ENCODE data around the gene SRRM2.

The SRRM2 gene

DNA sequence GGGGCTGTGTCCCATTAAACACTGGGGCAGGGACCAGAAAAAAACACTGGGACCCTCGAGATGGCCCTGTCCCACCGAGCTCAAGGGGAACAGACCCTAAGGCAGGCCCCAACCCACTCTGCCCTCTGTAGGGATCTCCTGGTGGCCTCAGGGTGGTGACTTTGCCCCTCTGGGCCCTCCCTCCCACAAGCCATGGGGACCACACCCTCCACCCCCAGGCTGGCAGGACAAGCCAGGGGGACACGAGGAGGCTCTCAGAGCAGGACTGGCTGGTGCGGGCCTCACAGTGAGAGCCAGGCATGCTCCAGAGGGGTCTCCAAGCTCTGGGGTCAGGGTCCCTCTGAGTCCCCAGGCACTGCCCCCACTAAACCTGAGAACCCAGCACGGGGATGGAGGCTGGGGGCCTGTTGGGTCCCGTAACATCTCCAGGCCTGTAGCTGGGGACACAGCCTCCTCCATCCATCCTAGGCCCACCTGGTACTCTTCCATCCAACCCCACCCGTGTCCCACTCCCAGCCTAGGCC, 14.5 kb upstream of the SRRM2 start:
- Histone ChIP-seq H3K27ac (ENCODE audit: low read depth, low read length) (no peak overlapping the region), H3K9me3 (ENCODE audit: control insufficient read depth in 5 of 5, low read length in 5 of 5) (no peaks in the 10 kb centered on the region), H3K4me1 (ENCODE audit: control insufficient read depth in 5 of 5, insufficient read depth in 5 of 5, low read length in 5 of 5) (no peaks in the 10 kb centered on the region), H3K4me3 (ENCODE audit: low read depth in 1 of 5, low read length in 5 of 5) (no peak overlapping the region), H3K27me3 (ENCODE audit: control insufficient read depth in 5 of 5, insufficient read depth in 4 of 5, low read length in 5 of 5) (peaks cover 19 to 39% (median 27%) of the 10 kb centered on the region in 5 donors), H3K36me3 (ENCODE audit: control insufficient read depth in 5 of 5, insufficient read depth in 5 of 5, low read length in 5 of 5) (no peaks in the 10 kb centered on the region), H3K9ac (ENCODE audit: low read length in 5 of 5) (no peak overlapping the region)

DNA sequence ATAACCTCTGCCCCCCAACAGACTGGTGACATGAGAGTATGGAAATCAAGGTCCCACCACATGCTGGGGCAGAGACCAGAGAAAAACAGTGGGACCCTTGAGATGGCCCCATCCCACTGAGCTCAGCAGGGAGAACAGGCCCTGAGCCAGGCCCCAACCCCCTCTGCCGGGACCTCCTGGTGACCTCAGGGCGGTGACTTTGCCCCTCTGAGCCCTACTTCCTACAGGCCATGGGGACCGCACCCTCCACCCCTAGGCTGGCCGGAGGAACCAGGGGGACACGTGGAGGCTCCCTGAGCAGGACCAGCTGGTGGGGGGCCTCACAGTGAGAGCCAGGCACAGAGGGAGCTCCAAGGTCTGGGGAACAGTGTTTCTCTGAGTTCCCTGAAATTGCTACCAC, 13.8 kb upstream of the SRRM2 start:
- H3K27ac ChIP-seq (ENCODE audit: low read depth, low read length), result no peak overlapping the region
- peaks cover 19 to 39% (median 30%) of the 10 kb centered on the region in 5 donors for H3K27me3 ChIP-seq (ENCODE audit: control insufficient read depth in 5 of 5, insufficient read depth in 4 of 5, low read length in 5 of 5)
- no peaks in the 10 kb centered on the region for H3K9me3 ChIP-seq (ENCODE audit: control insufficient read depth in 5 of 5, low read length in 5 of 5)
- H3K36me3 ChIP-seq (ENCODE audit: control insufficient read depth in 5 of 5, insufficient read depth in 5 of 5, low read length in 5 of 5), result no peaks in the 10 kb centered on the region
- no peak overlapping the region for H3K9ac ChIP-seq (ENCODE audit: low read length in 5 of 5)
- no peak overlapping the region for H3K4me3 ChIP-seq (ENCODE audit: low read depth in 1 of 5, low read length in 5 of 5)
- H3K4me1 ChIP-seq (ENCODE audit: control insufficient read depth in 5 of 5, insufficient read depth in 5 of 5, low read length in 5 of 5), result no peaks in the 10 kb centered on the region

DNA sequence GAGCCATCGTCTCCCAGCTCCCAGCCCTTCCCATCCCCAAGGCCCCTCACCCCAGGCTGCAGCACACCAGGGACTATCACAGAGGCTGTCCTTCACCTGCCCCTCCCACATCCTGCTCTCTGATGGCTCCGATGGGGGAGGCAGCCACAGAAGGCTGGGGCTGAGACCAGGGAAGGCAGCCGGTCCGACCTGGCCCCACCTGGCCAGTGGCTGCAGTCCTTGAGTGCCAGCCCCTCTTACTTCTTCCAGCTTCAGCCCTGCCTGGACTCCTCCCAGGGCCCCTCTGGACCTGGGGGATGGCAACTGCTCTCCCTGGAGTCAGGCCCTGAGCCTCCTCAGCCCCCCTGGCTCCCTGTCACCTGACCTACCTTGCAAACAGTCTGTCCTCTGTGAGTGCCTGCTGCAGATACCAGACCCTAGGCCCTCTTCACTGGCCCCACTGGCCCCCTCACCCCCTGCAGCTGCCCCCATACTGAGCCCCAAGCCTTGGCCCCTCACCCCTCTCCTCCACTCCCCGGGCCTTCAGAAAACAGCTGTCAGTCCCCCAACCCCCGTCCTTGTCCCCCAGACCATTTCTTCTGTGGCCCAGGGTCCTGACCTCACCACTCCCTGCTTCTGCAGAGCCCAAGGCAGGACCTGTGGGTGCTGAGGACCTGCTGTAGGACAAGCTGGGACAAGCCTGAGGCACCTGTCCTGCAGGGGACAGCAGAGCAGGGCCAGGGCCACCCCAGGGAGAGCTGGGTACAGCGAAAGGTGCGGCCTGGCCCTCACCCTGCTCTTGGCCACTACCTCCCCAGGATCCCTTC, 12.6 kb upstream of the SRRM2 start:
- Histone ChIP-seq H3K36me3 (ENCODE audit: control insufficient read depth in 5 of 5, insufficient read depth in 5 of 5, low read length in 5 of 5) (no peaks in the 10 kb centered on the region), H3K4me1 (ENCODE audit: control insufficient read depth in 5 of 5, insufficient read depth in 5 of 5, low read length in 5 of 5) (no peaks in the 10 kb centered on the region), H3K9me3 (ENCODE audit: control insufficient read depth in 5 of 5, low read length in 5 of 5) (no peaks in the 10 kb centered on the region), H3K4me3 (ENCODE audit: low read depth in 1 of 5, low read length in 5 of 5) (no peak overlapping the region), H3K27me3 (ENCODE audit: control insufficient read depth in 5 of 5, insufficient read depth in 4 of 5, low read length in 5 of 5) (peaks cover 19 to 39% (median 30%) of the 10 kb centered on the region in 5 donors), H3K9ac (ENCODE audit: low read length in 5 of 5) (no peak overlapping the region), H3K27ac (ENCODE audit: low read depth, low read length) (no peak overlapping the region)

DNA sequence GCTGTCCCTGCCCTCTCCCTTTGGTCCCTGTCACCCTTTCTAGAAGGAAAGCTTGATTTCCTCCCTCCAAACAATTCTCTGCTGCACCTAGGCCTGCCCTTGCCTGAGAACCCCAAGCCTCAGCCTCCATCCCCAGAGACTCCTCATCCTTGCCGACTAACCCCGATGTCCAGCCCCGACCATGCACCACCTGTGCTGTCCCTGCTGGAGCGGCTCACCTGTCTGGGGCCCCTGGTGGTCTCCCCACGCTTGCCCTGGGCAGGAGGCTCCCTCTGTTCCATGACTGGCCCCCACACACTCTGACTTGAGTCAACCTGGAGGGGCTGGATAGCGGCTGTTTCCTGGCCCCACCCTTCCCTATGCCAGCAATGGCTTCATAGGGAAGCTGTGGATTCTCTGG, 12.0 kb upstream of the SRRM2 start:
- Histone ChIP-seq H3K9ac (ENCODE audit: low read length in 5 of 5) (no peak overlapping the region), H3K4me3 (ENCODE audit: low read depth in 1 of 5, low read length in 5 of 5) (no peak overlapping the region)

DNA sequence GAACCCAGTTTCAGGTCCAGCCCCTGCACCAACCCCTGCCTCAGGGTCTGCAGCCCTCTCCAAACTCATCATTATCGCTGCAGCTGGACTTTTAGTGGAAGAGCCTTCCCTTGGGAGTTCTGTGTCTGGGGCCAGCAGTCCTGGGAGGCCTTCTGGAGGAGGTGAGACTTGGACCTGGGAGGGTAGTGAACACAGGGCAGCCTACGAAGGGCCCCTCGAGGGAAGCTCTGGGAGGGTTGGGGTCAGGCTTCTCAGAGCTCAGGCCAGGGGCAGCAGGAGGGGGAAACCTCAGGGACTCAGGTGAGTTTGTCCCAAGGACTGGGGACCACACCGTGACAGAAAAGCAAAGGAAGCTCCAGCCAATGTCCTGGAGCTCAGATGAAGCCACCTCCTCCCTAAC, 11.3 kb upstream of the SRRM2 start:
- H3K27ac ChIP-seq (ENCODE audit: low read depth, low read length), result no peak overlapping the region
- H3K36me3 ChIP-seq (ENCODE audit: control insufficient read depth in 5 of 5, insufficient read depth in 5 of 5, low read length in 5 of 5), result no peaks in the 10 kb centered on the region
- H3K27me3 ChIP-seq (ENCODE audit: control insufficient read depth in 5 of 5, insufficient read depth in 4 of 5, low read length in 5 of 5), result peaks cover 19 to 47% (median 29%) of the 10 kb centered on the region in 5 donors

More for the DNA sequence above, 12.0 kb upstream of the SRRM2 start:
- H3K9me3 ChIP-seq (ENCODE audit: control insufficient read depth in 5 of 5, low read length in 5 of 5), result no peaks in the 10 kb centered on the region
- no peaks in the 10 kb centered on the region for H3K4me1 ChIP-seq (ENCODE audit: control insufficient read depth in 5 of 5, insufficient read depth in 5 of 5, low read length in 5 of 5)
- H3K36me3 ChIP-seq (ENCODE audit: control insufficient read depth in 5 of 5, insufficient read depth in 5 of 5, low read length in 5 of 5), result no peaks in the 10 kb centered on the region
- no peak overlapping the region for H3K27ac ChIP-seq (ENCODE audit: low read depth, low read length)
- H3K27me3 ChIP-seq (ENCODE audit: control insufficient read depth in 5 of 5, insufficient read depth in 4 of 5, low read length in 5 of 5), result peaks cover 19 to 45% (median 30%) of the 10 kb centered on the region in 5 donors

DNA sequence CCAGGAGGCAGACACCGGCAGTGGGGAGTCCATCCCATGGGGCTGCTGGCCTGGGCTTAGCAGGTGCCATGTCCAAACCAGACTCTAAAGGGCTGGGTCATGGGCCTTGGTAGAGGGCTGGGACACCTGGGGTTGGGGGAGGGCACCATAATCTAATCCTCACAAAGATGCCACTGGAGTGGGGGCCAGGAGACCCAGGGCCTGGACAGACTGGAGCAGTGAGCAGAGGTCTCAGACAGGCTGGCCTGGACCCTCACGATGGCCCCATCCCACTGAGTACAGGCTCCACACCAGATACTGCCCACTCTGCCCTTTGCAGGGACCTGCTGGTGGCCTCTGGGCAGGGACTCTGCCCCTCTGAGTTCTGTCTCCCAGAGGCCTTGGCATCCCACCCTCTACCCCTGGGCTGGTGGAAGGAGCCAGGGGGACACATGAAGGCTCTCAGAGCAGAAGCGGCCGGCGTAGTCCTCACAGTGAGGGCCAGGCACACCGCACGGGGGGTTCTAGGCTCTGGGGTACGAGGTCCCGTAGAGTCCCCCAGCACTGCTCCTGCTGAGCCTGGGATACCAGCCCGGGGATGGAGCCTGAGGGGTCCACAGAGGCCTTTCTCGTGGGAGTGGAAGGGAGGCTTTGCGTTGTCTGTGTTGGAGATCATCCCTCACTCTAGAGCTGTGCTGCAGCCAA, 10.0 kb upstream of the SRRM2 start:
- no peaks in the 10 kb centered on the region for H3K9me3 ChIP-seq (ENCODE audit: control insufficient read depth in 5 of 5, low read length in 5 of 5)
- no peaks in the 10 kb centered on the region for H3K36me3 ChIP-seq (ENCODE audit: control insufficient read depth in 5 of 5, insufficient read depth in 5 of 5, low read length in 5 of 5)
- no peak overlapping the region for H3K27ac ChIP-seq (ENCODE audit: low read depth, low read length)
- H3K4me3 ChIP-seq (ENCODE audit: low read depth in 1 of 5, low read length in 5 of 5), result no peak overlapping the region
- peaks cover 15 to 37% (median 22%) of the 10 kb centered on the region in 5 donors for H3K27me3 ChIP-seq (ENCODE audit: control insufficient read depth in 5 of 5, insufficient read depth in 4 of 5, low read length in 5 of 5)
- no peak overlapping the region for H3K9ac ChIP-seq (ENCODE audit: low read length in 5 of 5)
- H3K4me1 ChIP-seq (ENCODE audit: control insufficient read depth in 5 of 5, insufficient read depth in 5 of 5, low read length in 5 of 5), result no peaks in the 10 kb centered on the region

More for the DNA sequence above, 11.3 kb upstream of the SRRM2 start:
- H3K4me3 ChIP-seq (ENCODE audit: low read depth in 1 of 5, low read length in 5 of 5), result no peak overlapping the region
- no peaks in the 10 kb centered on the region for H3K9me3 ChIP-seq (ENCODE audit: control insufficient read depth in 5 of 5, low read length in 5 of 5)
- no peak overlapping the region for H3K9ac ChIP-seq (ENCODE audit: low read length in 5 of 5)
- no peaks in the 10 kb centered on the region for H3K4me1 ChIP-seq (ENCODE audit: control insufficient read depth in 5 of 5, insufficient read depth in 5 of 5, low read length in 5 of 5)

DNA sequence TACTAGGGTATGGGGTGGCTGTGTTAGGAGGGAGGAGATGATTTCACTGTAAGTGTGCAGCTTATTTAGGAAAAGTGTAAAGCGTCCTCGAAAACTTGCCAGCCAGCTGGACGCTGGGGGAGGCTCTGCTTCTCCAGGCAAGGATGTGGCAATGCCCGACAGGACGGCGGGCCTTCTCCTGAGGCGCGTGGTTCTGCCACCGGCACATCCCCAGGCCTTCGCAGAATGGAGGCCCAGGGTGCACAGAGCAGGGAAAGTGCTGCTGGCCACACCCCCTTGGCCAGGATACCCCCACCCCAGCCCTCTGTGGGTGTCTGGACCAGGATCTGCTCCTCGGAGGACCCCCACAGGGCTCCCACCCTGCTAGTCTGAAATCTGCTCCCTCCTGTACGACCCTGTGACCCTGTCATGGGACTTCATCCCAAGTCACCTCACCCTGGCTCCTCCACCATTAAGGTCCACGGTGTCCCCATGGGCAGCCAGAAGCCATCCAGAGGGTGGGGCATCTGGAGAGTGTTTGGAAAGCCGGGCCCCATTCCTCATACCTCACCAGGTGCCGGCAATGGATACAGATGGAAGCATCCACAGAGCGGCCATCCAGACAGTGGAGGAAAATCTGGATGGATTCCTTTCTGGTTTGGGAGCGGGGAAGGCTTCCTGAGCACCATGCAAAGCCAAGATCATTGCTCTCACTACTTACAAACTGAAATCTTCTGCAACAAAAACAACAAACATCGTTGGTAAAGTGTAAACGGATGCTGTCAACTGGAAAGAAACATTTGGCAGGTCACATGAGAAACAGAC, 9.2 kb upstream of the SRRM2 start:
- H3K27me3 ChIP-seq (ENCODE audit: control insufficient read depth in 5 of 5, insufficient read depth in 4 of 5, low read length in 5 of 5), result peaks cover 10 to 30% (median 16%) of the 10 kb centered on the region in 5 donors

DNA sequence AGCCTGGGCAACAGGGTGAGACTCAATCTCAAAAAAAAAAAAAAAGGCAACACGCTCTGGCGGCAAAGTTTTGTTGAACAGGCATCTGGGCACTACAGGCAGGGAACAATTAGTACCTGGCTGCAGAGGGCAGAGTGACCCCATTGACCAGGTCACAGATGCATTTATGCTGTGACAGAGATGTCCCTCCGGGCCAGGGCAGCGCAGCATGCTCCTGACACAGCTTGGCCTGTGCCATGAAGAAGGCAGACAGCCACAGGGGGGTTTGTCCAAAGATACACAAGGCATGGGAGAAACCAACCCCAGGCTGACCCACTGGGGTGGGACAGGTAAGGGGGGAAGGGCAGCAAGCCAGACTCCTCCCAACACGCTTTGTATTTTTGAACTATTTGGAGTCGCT, 7.7 kb upstream of the SRRM2 start:
- Histone ChIP-seq H3K9ac (ENCODE audit: low read length in 5 of 5) (no peak overlapping the region), H3K4me1 (ENCODE audit: control insufficient read depth in 5 of 5, insufficient read depth in 5 of 5, low read length in 5 of 5) (no peaks in the 10 kb centered on the region), H3K36me3 (ENCODE audit: control insufficient read depth in 5 of 5, insufficient read depth in 5 of 5, low read length in 5 of 5) (no peaks in the 10 kb centered on the region), H3K9me3 (ENCODE audit: control insufficient read depth in 5 of 5, low read length in 5 of 5) (no peaks in the 10 kb centered on the region), H3K4me3 (ENCODE audit: low read depth in 1 of 5, low read length in 5 of 5) (no peak overlapping the region), H3K27me3 (ENCODE audit: control insufficient read depth in 5 of 5, insufficient read depth in 4 of 5, low read length in 5 of 5) (peaks cover 1 to 19% (median 3%) of the 10 kb centered on the region in 5 donors), H3K27ac (ENCODE audit: low read depth, low read length) (no peak overlapping the region)

More for the DNA sequence above, 9.2 kb upstream of the SRRM2 start:
- Histone ChIP-seq H3K4me1 (ENCODE audit: control insufficient read depth in 5 of 5, insufficient read depth in 5 of 5, low read length in 5 of 5) (no peaks in the 10 kb centered on the region), H3K9me3 (ENCODE audit: control insufficient read depth in 5 of 5, low read length in 5 of 5) (no peaks in the 10 kb centered on the region), H3K36me3 (ENCODE audit: control insufficient read depth in 5 of 5, insufficient read depth in 5 of 5, low read length in 5 of 5) (no peaks in the 10 kb centered on the region), H3K27ac (ENCODE audit: low read depth, low read length) (no peak overlapping the region), H3K4me3 (ENCODE audit: low read depth in 1 of 5, low read length in 5 of 5) (no peak overlapping the region), H3K9ac (ENCODE audit: low read length in 5 of 5) (no peak overlapping the region)

DNA sequence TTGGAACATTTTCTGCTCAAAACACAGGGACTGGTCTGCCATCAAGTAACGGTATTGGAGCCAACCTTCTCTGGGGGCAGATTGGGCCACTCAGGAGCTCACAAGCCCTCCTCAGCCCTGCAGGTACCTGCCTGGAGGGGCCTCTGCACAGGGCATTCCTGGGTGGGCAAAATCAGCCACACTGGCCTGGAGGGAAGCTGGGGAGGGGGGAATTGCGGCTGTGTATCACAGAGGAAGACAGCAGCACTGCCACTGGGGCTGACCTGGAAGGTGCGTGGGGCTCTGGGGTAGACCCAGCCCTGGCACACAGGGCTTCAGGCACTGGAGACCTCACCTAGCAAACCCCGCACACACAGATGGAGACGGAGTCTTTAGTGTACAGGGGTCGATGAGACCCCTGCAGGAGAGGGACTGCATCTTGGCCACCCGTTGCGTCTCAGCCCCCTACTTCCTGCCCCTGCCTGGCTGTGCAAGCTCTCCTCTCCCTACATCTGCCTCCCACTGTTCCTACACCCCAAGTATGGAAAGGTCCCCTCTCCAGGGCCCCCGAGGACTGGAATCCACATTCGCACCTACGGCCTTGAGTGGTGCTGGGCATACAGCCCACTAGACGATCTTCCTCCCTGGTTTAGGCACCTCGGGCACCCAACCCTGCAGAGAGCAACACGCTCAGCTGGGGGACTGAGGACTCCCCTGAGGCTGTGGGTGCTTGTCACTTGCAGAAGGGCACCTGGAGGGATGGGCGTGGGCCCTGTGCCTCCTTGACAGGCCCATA, 7.1 kb upstream of the SRRM2 start:
- H3K27ac ChIP-seq (ENCODE audit: low read depth, low read length), result no peak overlapping the region
- H3K9me3 ChIP-seq (ENCODE audit: control insufficient read depth in 5 of 5, low read length in 5 of 5), result no peaks in the 10 kb centered on the region
- H3K27me3 ChIP-seq (ENCODE audit: control insufficient read depth in 5 of 5, insufficient read depth in 4 of 5, low read length in 5 of 5), result peaks cover 0 to 13% (median under 1%) of the 10 kb centered on the region in 5 donors
- H3K36me3 ChIP-seq (ENCODE audit: control insufficient read depth in 5 of 5, insufficient read depth in 5 of 5, low read length in 5 of 5), result no peaks in the 10 kb centered on the region
- H3K4me3 ChIP-seq (ENCODE audit: low read depth in 1 of 5, low read length in 5 of 5), result no peak overlapping the region
- no peak overlapping the region for H3K9ac ChIP-seq (ENCODE audit: low read length in 5 of 5)
- H3K4me1 ChIP-seq (ENCODE audit: control insufficient read depth in 5 of 5, insufficient read depth in 5 of 5, low read length in 5 of 5), result no peaks in the 10 kb centered on the region
